Stimulated activated CD4-positive, alpha-beta T cell treated with anti-CD3 and anti-CD28 coated beads, Interleukin-12 subunit alpha, Interleukin-12 subunit beta, amount 100 ng/mL, for 24 hours (primary cell): ENCODE measurements around the gene LRRC53.

ENCODE experiments used
- DNase-seq, 2 experiments: peaks; one replicate each; pipeline ENCODE4 v3.0.0-alpha.2; 2020; ENCODE audit warnings: low read depth in 2 of 2

LRRC53 gene

GRCh38 chr1:74436078-74436477, 76.3 kb downstream of the LRRC53 start:
- DNase-seq = no peak

DNA sequence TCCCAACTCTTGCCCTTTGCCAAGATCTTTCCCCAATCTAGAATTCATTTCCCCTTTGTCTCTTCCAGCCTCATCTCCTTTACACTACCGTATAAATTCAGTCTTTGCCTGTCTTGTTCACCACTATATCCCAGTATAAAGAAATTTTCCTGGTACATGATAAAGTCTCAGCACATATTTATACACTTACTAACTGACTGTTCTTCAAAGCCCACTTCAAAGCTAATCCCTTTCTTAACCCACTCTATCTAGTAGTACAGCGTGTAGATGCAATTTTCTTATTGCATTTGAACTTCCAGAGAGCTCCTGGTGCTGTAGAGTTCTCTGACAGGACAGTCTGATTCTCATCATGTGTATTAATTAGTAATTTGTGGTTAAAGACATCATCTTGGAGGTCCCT, 78.1 kb downstream of the LRRC53 start:
- DNase-seq = no peak

DNA sequence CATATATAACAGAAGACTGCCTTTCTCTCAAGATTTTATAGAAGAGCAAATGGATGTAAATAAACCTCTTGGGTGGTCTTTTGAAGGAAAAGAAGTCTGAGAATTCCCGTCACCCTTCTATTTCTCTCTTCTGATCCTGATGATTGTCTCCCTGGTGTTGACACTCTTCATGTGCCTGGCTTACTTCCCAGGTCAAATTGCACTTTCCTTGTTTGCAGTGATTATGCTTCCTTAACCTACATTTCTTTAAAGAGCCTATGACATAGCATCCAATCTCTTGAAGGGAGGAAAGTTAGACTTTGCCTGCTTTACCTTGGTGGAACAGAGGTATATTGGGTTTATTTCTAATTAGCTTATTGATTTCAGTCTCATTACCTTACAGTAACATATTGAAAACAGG, 80.1 kb downstream of the LRRC53 start:
- no peak for DNase-seq

GRCh38 chr1:74431531-74431930, 80.9 kb downstream of the LRRC53 start:
- no peak for DNase-seq

GRCh38 chr1:74430342-74430934, 82.0 kb downstream of the LRRC53 start:
- DNase-seq = no peak

- no peak for DNase-seq
Observed at GRCh38 chr1:74429580-74429979, 82.8 kb downstream of the LRRC53 start.

- no peak for DNase-seq
Observed at GRCh38 chr1:74427681-74428080, 84.7 kb downstream of the LRRC53 start.

GRCh38 chr1:74426208-74426937, 86.0 kb downstream of the LRRC53 start:
- no peak for DNase-seq

DNA sequence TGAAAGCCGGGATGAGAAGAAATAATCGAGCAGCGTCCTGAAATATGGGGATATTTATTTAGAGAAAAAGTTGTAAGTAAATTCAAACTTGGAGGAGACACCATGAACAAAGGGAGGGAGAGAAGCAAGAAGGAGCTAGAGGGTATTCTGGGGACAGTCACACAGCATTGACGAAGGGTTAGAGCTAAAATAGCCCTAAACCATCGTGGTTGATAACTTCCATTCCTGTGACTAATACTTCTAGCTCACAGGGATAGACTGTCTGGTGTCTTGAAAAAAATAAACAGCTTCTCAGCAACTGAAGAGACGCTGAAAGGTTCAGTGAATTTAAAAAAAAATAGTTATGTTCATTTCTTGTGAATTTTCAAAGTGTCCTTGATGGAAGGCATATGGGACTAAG, 86.7 kb downstream of the LRRC53 start:
- DNase-seq = no peak

DNA sequence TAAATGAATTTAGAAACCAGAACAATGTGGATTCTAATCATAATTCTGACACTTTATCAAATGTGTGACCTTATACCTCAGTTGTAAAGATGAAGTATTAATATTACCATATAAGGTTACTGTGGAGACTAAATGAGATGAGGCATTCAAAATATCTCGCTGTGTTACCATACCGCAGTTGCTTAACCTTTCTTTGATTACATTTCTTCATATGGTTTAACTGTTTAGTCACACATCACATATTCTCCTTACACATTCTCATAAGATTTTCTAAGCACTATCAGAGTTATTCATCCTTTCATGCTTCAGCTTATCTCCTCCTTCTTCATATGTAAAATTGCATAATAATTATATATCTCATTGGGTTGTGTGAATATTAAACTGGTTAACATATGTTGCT, 88.9 kb downstream of the LRRC53 start:
- DNase-seq = no peak

- no peak for DNase-seq
Observed at GRCh38 chr1:74422421-74423292, 89.8 kb downstream of the LRRC53 start.

DNA sequence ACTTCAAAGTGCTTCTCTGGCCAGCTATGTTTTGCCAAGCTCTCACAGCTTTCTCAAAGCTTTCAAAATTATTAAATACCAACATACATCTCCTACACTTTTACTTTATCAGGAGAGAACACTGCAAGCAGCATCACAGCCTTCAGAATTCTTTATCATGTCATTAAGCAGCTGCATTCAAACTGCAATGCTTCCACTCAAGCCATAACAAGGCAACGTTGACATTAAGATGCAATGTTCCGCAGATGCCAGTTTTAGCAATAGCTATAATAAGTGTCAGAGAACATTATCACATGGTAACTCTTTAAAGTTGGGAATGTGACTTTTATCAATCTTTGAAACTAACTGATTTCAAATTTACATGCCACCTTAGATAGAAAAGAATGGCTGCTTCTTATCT, 91.9 kb downstream of the LRRC53 start:
- DNase-seq = no peak
